Testis (tissue), 3 donors: Measurements from ENCODE around the gene STAT3. TPM values are rescaled to one million over a fixed set of nuclear protein-coding genes. Genes with fewer than 3 reads are reported as not detected.
"Not testable (repeated sequence)": the region's sequence is repeated elsewhere in the genome, so short reads cannot be mapped to it uniquely, and the experiment has no call there.

Source experiments
- DNase-seq: peaks from one replicate; pipeline ENCODE4 v3.0.0-alpha.2; 2019
- H3K27ac ChIP-seq, 2 donors: fragments of 200-600 bp; sonication (generic); one replicate each; pipeline ENCODE4 v1.5.1; 2019
- H3K27me3 ChIP-seq: fragments of 200-600 bp; sonication (generic); one replicate; pipeline ENCODE4 v1.5.1; 2019
- H3K36me3 ChIP-seq: fragments of 200-600 bp; sonication (generic); one replicate; pipeline ENCODE4 v1.5.1; 2017; ENCODE audit warnings: low read depth; ENCODE audit errors: missing control alignments
- H3K4me1 ChIP-seq: fragments of 200-600 bp; sonication (generic); one replicate; pipeline ENCODE4 v1.5.1; 2019
- H3K4me3 ChIP-seq, 2 donors: fragments of 200-600 bp; sonication (generic); one replicate each; pipeline ENCODE4 v1.5.1; 2017 to 2019
- H3K9me3 ChIP-seq: fragments of 200-600 bp; sonication (generic); one replicate; pipeline ENCODE4 v1.5.1; 2017
- CTCF ChIP-seq, 3 experiments: fragments of 450-650 bp in 2 of 3; fragments of 200-600 bp in 1 of 3; sonication (generic) in 1 of 3; IDR thresholded peaks; one replicate each; pipeline ENCODE4 v1.5.1; 2016 to 2019; ENCODE audit warnings: antibody characterized with exemption in 3 of 3, mild to moderate bottlenecking in 2 of 3, moderate library complexity in 1 of 3
- POLR2A ChIP-seq: fragments of 450-650 bp; IDR thresholded peaks from one replicate; pipeline ENCODE4 v1.6.1; 2017; ENCODE audit warnings: antibody characterized with exemption, mild to moderate bottlenecking, moderate library complexity
- WGBS, 2 donors: methylation state at CpG; one replicate each; pipeline ENCODE4 v1.1.5; 2018; 5-methylcytosine and 5-hydroxymethylcytosine counted together
- intact Hi-C: fragments of 100-400 bp; cut with DNase I; formaldehyde crosslinking; loops from one replicate; pipeline ENCODE4 v1.15.1; 2023; ENCODE audit warnings: low total_unique reads
- polyA plus RNA-seq: library from polyadenylated mRNA; stranded (reverse); fragments of 350-450 nt; fragmentation: Illumina TruSeq; extraction: RNeasy Lipid Tissue Mini Kit (QIAGEN cat#74804); gene quantifications from one replicate; pipeline ENCODE4 v1.2.3, GENCODE V29; 2014; ENCODE audit warnings: low read depth, low replicate concordance; ENCODE audit not compliant: insufficient read depth
- total RNA-seq, 2 donors: library from RNA; depleted of rRNA; stranded (reverse); fragments of >200 nt; gene quantifications; one replicate each; pipeline ENCODE4 v1.2.3, GENCODE V29; 2016

The STAT3 gene
- total and polyA plus RNA-seq, 3 donors from 2014 or later: 69.5 to 117 (median 107) TPM

GRCh38 chr17:42325026-42325425 lies 63.2 kb downstream of the STAT3 start:
- Histone ChIP-seq H3K4me1 (peaks cover 18% of the 10 kb centered on the region), H3K27me3 (no peaks in the 10 kb centered on the region), H3K27ac (no peak overlapping the region), H3K9me3 (no peaks in the 10 kb centered on the region), H3K36me3 (no peaks in the 10 kb centered on the region), H3K4me3 (no peak overlapping the region)
- no peak for DNase-seq
- TF ChIP-seq CTCF (IDR thresholded peaks at IDR 0.05) (no peak), POLR2A (no peak)
- intact Hi-C loops: no loop called here
- WGBS, 2 donors: 94 to 95% methylated on average over 6 to 7 of the region's 7 CpGs

- Histone ChIP-seq H3K27ac (peak overlapping the region in 1 of 2 donors; percentile 65), H3K36me3 (no peaks in the 10 kb centered on the region)
- TF ChIP-seq CTCF (IDR thresholded peaks at IDR 0.05) (no peak), POLR2A (no peak)
Observed at GRCh38 chr17:42323268-42323773, 64.9 kb downstream of the STAT3 start.

GRCh38 chr17:42322382-42323267 lies 65.6 kb downstream of the STAT3 start:
- Histone ChIP-seq H3K4me3 (no peak overlapping the region), H3K36me3 (no peaks in the 10 kb centered on the region), H3K4me1 (peaks cover 11% of the 10 kb centered on the region), H3K27ac (peak overlapping the region; percentile 6 to 65), H3K9me3 (no peaks in the 10 kb centered on the region), H3K27me3 (no peaks in the 10 kb centered on the region)
- DNase-seq: peak; percentile 98
- intact Hi-C loops: loop anchor here (5.0 kb wide), 2 partner anchors 85 to 195 kb away; no protein-coding TSS in a partner anchor
- 38 to 39% methylated on average over 10 of the region's 10 CpGs for WGBS, 2 donors
- no peak for TF ChIP-seq POLR2A
- peak; percentile 99 for TF ChIP-seq CTCF (IDR thresholded peaks at IDR 0.05)

More at GRCh38 chr17:42323268-42323773, 64.9 kb downstream of the STAT3 start:
- no peaks in the 10 kb centered on the region for H3K27me3 ChIP-seq
- no peak for DNase-seq
- intact Hi-C loops: loop anchor here (5.0 kb wide), 2 partner anchors 84 to 194 kb away; no protein-coding TSS in a partner anchor
- H3K4me1 ChIP-seq: peaks cover 11% of the 10 kb centered on the region
- H3K4me3 ChIP-seq: no peak overlapping the region
- H3K9me3 ChIP-seq: no peaks in the 10 kb centered on the region
- 68 to 77% methylated on average over 5 of the region's 5 CpGs for WGBS, 2 donors

- no peaks in the 10 kb centered on the region for H3K36me3 ChIP-seq
- WGBS, 2 donors: 73 to 79% methylated on average over 4 of the region's 4 CpGs
- DNase-seq: no peak
- no peak for TF ChIP-seq POLR2A
- no peak for TF ChIP-seq CTCF (IDR thresholded peaks at IDR 0.05)
- H3K27me3 ChIP-seq: no peaks in the 10 kb centered on the region
- H3K4me1 ChIP-seq: peaks cover 11% of the 10 kb centered on the region
- H3K27ac ChIP-seq: peak overlapping the region in 1 of 2 donors; percentile 6
- no peaks in the 10 kb centered on the region for H3K9me3 ChIP-seq
- no peak overlapping the region for H3K4me3 ChIP-seq
- intact Hi-C loops: loop anchor here (5.0 kb wide), 2 partner anchors 86 to 196 kb away; no protein-coding TSS in a partner anchor
Observed at GRCh38 chr17:42321555-42321954, 66.7 kb downstream of the STAT3 start.

GRCh38 chr17:42317967-42318366 lies 70.3 kb downstream of the STAT3 start:
- H3K27ac ChIP-seq, H3K27me3 ChIP-seq, DNase-seq, H3K4me3 ChIP-seq, H3K9me3 ChIP-seq, H3K4me1 ChIP-seq, intact Hi-C loops, H3K36me3 ChIP-seq: not testable (repeated sequence)
- WGBS, 2 donors: 95 to 97% methylated on average over 6 of the region's 6 CpGs
